HG02973 (cell line): ENCODE results near the gene BCAN.

Source experiments
- ATAC-seq: cut with Tn5 transposase; IDR thresholded peaks from one replicate; pipeline ENCODE4 v1.9.1; 2021; ENCODE audit warnings: moderate library complexity; ENCODE audit not compliant: unreplicated experiment

The BCAN gene

GRCh38 chr1:156693848-156694689, 52.2 kb downstream of the BCAN start:
- ATAC-seq, result no peak

- no peak for ATAC-seq
Observed at GRCh38 chr1:156694690-156694962, 52.7 kb downstream of the BCAN start.

GRCh38 chr1:156696755-156697154, 54.8 kb downstream of the BCAN start:
- ATAC-seq, result no peak

GRCh38 chr1:156697481-156697880, 55.6 kb downstream of the BCAN start:
- ATAC-seq, result no peak

- no peak for ATAC-seq
Observed at GRCh38 chr1:156698995-156699394, 57.1 kb downstream of the BCAN start.

- ATAC-seq, result no peak
Observed at GRCh38 chr1:156700736-156701531, 59.0 kb downstream of the BCAN start.

- ATAC-seq, result no peak
Observed at GRCh38 chr1:156703336-156703735, 61.4 kb downstream of the BCAN start.

GRCh38 chr1:156703741-156704140, 61.8 kb downstream of the BCAN start:
- no peak for ATAC-seq

GRCh38 chr1:156704166-156704711, 62.3 kb downstream of the BCAN start:
- no peak for ATAC-seq

- no peak for ATAC-seq
Observed at GRCh38 chr1:156704930-156705320, 63.0 kb downstream of the BCAN start.

- no peak for ATAC-seq
Observed at GRCh38 chr1:156705321-156705917, 63.5 kb downstream of the BCAN start, which contains the start of gene CRABP2. TSS of gene CRABP2 (minus strand) at chr1:156705583. CDS start at chr1:156705446, 137 bp downstream.

- no peak for ATAC-seq
Observed at GRCh38 chr1:156705918-156706656, 64.2 kb downstream of the BCAN start.

GRCh38 chr1:156706657-156707416, 64.9 kb downstream of the BCAN start:
- ATAC-seq, result no peak

- ATAC-seq, result no peak
Observed at GRCh38 chr1:156707417-156708217, 65.7 kb downstream of the BCAN start.

GRCh38 chr1:156708218-156708661, 66.3 kb downstream of the BCAN start:
- ATAC-seq, result no peak

GRCh38 chr1:156709031-156709430, 67.1 kb downstream of the BCAN start:
- no peak for ATAC-seq
